HG03521 (cell line): Measurements from ENCODE around the gene LMNTD2.
"Not testable (repeated sequence)": the region's sequence is repeated elsewhere in the genome, so short reads cannot be mapped to it uniquely, and the experiment has no call there.

ENCODE experiments used
- ATAC-seq: cut with Tn5 transposase; IDR thresholded peaks from one replicate; pipeline ENCODE4 v1.9.1; 2021; ENCODE audit warnings: mild to moderate bottlenecking, moderate library complexity; ENCODE audit not compliant: unreplicated experiment

The LMNTD2 gene

GRCh38 chr11:516918-517685 is 43.4 kb downstream of the LMNTD2 start:
- ATAC-seq, result not testable (repeated sequence)

- ATAC-seq, result no peak
Measured at GRCh38 chr11:516400-516799, 44.1 kb downstream of the LMNTD2 start.

GRCh38 chr11:515131-515530 is 45.4 kb downstream of the LMNTD2 start:
- no peak for ATAC-seq

- ATAC-seq, result no peak
Measured at GRCh38 chr11:514606-515005, 45.9 kb downstream of the LMNTD2 start.

GRCh38 chr11:512761-513595 is 47.6 kb downstream of the LMNTD2 start:
- ATAC-seq, result no peak

GRCh38 chr11:508956-509355 is 51.6 kb downstream of the LMNTD2 start:
- ATAC-seq, result no peak

- ATAC-seq, result no peak
Measured at GRCh38 chr11:507727-508515, 52.6 kb downstream of the LMNTD2 start.

- peak; percentile 51 for ATAC-seq
Measured at GRCh38 chr11:506995-507726, 53.4 kb downstream of the LMNTD2 start, which contains the start of gene RNH1. Gene RNH1, minus strand, starts transcription at chr11:507242. Its CDS starts 5,080 bp downstream, at chr11:502162.

- ATAC-seq, result peak; percentile 62
Measured at GRCh38 chr11:506238-506994, 54.1 kb downstream of the LMNTD2 start.

GRCh38 chr11:504994-505344 is 55.6 kb downstream of the LMNTD2 start:
- ATAC-seq, result no peak
